ENCODE results near the gene HDGFL2. TPM values are rescaled to one million over a fixed set of nuclear protein-coding genes. Genes with fewer than 3 reads are reported as not detected.
A peak's percentile ranks its signal among the peaks of the same experiment; 100 is the strongest.

The HDGFL2 gene
- polyA plus RNA-seq, 3 donors = 54.9 to 90.9 (median 85.5) TPM

DNA sequence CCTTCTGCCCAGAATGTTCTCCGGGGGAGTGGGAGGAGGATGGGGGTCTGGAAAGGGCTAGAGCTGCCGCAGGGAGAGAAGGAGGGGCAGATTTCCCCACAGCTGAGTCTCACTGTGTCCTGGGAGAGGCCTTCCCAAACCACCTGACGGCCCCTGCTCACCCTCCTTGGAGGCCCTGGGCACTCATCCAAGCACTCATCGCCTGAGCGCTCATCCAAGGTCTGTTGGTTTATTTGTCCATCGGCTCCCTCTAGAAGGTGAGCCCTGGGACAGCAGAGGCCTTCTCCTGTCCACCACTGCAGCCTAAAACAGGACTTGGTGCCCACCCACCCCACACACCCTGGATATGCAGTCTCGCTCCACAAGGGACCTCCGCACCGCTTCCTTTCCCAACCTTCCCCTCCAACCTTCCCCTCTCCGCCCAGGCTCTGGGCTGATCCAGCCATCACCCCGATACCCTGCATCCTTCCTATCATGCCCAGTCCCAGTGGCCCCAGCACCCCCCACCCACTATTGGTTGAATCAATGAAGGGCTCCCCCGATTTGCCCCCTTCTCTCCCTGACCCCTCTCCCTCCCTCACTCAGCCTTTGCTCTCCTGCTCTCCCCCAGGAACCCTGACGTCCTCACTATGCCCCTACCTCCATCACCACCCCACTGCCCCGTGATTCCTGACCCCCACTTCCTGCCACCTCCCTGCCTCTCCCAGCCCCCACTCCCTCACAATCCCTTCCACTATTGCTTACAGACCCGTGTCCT, 16.2 kb upstream of the HDGFL2 start:
- peak in 7 of 11 donors; percentile 33 to 75 (median 73) for DNase-seq (ENCODE audit: extremely low read depth in 1 of 11, low read depth in 9 of 11, low spot score in 4 of 11)

DNA sequence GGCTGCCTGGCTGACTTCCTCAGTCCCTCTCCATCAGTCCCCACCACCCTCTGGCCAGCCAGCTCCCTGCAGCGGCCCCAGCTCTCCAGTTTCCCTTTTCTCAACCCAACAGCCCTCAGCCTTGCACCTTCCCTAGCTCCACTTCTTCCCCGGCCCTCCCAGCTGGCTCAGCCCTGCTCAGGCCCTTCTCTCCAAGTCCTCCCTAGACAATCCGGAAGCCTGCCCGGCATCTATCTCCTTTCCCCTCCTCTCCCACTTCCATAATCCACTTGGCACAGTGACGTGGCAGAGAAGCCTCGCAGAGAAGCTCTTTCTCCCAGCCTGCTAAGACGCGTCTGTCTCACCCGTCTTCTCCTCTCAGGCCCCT, 15.6 kb upstream of the HDGFL2 start:
- peak in 2 of 11 donors; percentile 20 to 33 for DNase-seq (ENCODE audit: extremely low read depth in 1 of 11, low read depth in 9 of 11, low spot score in 4 of 11)

DNA sequence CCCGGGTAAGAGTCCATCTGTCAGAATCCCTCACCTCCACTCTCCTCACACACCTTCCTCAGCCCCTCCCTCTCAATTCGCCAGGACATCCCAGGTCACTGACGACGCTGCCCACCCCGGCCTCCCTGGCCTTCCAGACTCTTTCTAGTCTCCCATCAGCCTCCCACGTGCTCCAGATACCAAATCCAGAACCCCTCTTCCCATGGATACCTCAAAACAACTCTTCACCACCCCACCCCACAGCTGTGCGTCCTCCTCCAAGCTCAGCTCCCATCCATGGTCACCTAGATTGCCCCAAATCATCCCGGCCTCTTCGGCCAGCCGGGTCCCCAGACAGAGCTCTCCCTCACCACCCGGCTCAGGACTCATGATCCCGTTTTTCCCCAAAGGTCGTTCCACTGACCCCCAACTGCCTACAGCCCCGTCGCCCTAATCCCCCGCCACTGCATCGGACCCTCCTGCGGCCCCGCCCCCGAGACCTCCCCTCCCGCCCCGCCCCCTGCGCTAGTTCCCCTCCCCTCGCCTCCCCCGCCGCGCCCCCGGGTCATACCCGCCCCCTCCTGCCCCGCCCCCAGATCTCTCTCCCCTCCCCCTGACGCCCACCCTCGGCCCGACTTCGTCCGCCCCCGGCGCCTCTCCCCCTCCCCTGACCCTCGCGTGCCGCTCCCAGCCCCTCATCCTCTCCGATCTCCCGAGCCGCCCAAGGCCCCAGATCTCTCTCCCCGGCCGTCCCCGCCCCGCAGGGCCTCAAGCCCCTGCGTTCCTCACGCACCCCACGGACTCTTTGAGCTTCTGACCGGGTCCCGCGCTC, 15.0 kb upstream of the HDGFL2 start:
- peak in 6 of 11 donors; percentile 40 to 71 (median 50) for DNase-seq (ENCODE audit: extremely low read depth in 1 of 11, low read depth in 9 of 11, low spot score in 4 of 11)

DNA sequence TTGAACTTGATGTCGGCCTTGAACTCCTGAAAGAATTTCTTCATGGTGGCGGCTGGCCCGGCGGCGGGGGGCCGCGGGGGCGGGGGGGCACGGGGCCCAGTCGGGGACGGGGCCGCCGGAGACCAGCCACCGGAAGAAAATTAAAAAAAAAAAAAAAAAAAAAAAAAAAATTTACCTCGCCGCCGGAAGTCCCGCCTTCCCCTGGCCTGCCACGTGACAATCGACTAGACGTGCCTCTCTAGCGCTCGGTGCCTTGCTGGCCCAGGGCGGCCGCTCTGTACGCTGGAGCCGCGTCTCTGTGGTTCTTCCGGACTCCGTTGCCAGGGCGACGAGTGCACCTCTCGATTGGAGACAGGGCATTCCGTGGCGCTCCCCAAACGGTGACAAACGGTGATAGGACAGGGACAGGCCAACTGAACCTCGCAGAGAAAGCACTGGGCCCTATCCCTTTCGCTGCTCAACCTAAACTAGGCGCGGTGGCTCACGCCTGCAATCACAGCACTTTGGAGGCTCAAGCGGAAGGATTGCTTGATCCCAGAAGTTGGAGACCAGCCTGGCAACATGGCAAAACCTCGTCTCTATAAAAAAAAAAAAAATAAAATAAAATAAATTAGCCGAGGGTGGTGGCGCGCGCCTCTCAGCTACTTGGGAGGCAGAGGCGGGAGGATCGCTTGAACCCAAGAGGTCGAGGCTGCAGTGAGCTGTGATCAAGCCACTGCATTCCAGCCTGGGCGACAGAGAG, 14.3 kb upstream of the HDGFL2 start, which contains the start of gene UBXN6:
Gene UBXN6, minus strand, starts transcription at position 141 of the 742 bp plus-strand sequence. Its CDS starts 97 bp downstream, at position 44.
- peak; percentile 85 to 97 (median 95) for DNase-seq (ENCODE audit: extremely low read depth in 1 of 11, low read depth in 9 of 11, low spot score in 4 of 11)

DNA sequence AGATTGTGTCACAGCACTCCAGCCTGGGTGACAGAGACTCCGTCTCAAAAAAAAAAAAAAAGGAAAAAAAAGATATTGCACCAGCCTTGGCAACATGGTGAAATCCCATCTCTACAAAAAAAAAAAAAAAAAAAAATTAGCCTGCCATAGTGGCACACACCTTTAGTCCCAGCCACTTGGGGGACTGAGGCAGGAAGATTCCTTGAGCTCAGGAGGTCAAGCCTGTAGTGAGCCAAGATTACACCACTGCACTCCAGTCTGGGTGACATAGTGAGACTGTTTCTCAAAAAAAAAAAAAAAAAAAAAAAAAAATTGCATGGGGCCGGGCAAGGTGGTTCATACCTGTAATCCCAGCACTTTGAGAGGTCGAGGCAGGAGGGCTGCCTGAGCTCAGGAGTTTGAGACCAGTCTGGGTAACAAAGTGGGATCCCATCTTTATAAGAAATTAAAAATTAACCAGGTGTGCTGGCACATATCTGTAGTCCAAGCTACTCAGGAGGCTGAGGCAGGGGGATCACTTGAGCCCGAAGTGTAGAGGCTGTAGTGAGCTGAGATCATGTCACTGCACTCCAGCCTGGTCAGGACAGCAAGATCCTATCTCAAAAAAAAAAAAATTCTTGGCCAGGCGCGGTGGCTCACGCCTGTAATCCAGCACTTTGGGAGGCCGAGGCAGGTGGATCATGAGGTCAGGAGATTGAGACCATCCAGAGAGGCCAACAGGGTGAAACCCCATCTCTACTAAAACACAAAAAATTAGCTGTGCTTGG, 7.1 kb upstream of the HDGFL2 start:
- DNase-seq (ENCODE audit: extremely low read depth in 1 of 11, low read depth in 9 of 11, low spot score in 4 of 11) = no peak

DNA sequence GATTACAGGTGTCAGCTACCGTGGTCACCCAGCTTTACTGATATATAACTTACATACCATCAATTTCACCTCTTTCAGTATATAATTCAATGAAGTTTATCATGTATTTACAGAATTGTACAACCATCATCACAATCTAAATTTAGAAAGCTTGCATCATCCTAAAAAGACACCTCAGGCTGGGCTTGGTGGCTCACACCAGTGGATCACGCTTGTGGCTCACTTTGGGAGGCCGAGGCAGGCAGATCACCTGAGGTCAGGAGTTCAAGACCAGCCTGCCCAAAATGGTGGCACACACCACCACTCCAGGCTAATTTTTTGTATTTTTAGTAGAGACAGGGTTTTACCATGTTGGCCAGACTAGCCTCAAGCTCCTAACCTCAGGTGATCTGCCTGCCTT, 4.3 kb upstream of the HDGFL2 start:
- no peak for DNase-seq (ENCODE audit: extremely low read depth in 1 of 11, low read depth in 9 of 11, low spot score in 4 of 11)

DNA sequence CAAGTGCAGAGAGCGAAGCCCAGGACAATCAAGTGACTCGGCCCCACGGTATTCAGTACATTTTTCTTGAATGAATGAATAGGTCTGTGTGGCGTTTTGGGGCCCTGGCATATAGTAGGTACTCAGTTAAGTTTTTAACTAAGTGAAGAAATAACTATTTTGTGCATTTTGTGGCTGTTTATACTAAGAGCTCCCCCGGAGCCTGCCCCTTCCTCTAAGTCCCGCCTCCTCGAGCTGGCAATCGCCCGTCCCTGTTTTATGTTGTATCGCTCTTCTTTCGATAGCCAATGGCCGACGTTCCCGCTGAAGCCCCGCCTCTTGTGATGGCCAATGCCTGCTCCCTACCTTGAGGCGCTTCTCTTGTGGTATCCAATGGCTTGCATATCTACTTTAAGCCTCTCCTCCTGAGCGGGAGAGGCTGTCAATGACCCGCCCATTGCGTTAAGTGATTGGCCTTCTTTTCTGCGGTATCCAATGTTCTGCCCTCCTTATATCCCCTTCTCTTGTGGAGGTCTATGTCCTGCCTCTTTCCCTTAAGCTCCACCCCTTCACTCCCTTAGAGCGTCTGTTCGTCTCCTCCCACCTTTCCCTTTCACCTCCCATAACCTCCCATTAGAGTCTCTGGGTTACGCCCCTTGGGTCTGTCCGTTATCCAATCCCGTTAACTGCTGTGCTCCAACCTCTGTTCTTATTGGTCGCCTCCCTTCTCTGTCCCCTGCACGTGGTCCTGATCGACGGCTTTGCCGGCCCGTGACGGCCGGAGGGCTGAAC, 509 bp upstream of the HDGFL2 start:
- peak; percentile 99 to 100 (median 100) for DNase-seq (ENCODE audit: extremely low read depth in 1 of 11, low read depth in 9 of 11, low spot score in 4 of 11)

DNA sequence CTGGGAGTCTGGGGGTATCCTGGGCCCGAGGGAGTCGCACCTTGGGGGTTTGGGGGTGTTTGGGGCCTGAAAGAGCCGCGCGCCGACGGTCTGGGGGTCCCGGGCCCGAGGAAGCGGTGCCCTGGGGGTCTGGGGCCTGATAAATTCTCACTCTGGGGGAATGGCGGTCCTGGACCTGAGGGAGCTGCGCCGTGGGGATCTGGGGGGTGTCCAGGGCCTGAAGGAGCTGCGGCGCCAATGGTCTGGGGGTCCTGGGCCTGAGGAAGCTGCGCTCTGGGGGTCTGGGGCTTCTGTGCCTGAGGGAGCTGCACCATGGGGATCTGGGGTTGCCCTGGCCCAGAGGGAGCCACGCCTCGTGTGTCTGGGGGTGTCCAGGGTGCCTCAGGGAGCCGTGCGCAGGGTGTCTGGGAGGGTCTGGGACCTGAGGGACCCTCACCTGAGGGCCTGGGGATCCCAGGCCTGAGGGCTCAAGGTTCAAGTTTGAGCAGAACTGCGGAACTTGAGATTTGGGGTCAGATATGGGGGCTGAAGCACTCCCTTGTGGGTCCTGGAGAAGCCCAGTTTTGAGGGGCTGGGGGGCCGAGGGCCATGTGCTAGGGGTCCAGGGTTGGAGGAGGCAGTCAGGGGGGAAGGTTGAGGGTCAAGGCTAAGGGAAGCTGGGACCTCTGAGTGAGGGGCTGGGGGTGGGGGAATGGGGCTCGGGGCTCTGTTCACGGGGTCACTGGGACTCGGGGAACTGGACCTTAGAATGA, 1.1 kb downstream of the HDGFL2 start:
- DNase-seq (ENCODE audit: extremely low read depth in 1 of 11, low read depth in 9 of 11, low spot score in 4 of 11) = no peak

DNA sequence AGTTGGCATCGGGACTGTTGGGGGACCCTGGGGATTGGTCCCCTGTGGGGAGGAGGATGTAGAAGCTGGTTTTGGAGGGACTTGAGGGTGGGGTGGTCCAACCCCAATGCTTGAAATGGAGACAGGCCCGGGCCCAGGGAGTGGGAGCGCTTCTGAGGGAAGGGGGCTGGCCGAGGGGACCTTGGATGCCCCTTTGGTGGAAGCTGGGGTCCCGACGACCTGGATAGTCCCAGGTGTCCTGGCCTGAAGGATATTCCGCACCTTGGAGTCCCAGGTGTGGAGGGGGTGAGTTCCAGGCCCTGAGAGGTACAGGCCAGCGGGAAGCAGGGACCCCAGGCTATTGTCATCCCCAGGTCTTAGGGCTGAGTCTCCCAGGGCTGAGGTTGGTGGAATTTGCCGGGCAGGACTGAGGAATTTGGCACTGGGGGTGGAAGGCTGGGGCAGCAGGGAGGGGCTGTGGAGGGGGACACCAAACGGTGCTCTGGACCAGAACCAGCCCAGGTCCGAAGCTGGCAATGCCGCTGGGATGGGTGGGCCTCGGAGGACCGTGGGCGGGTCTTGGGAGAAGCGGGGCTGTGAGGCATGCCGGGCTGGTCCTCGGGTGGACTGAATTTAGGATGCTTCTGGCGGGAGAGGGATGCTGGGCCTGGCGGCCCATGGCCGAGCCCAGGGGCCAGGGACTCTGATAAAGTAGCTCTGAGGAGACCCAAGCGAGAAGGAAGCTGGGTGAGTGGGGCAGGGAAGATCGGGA, 1.8 kb downstream of the HDGFL2 start:
- no peak for DNase-seq (ENCODE audit: extremely low read depth in 1 of 11, low read depth in 9 of 11, low spot score in 4 of 11)

DNA sequence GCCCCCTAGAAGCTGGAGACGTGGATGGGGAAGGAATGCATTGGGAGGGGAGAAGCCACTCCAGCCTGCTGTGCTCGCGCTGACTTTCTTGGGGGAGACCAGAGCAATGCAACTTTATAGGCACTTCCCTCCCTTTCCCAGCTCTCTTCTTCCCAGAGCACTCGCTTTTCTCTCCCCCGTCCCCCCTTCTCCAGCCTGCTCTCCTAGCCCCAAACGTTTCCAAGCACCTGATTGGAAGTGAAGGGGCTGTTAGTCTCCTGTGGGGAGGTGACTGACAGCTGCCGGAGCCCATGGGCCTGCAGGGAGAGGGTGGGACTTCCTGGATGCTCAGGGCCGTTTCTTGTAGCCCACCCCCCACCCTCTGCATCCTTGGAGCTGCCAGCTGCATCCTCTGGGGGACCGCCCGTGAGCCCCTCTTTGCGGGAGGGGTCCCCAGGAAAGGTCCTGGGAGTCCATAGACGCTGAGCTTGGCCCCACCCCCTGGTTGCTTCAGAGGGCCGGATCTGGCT, 2.5 kb downstream of the HDGFL2 start:
- peak in 7 of 11 donors; percentile 43 to 62 (median 53) for DNase-seq (ENCODE audit: extremely low read depth in 1 of 11, low read depth in 9 of 11, low spot score in 4 of 11)

DNA sequence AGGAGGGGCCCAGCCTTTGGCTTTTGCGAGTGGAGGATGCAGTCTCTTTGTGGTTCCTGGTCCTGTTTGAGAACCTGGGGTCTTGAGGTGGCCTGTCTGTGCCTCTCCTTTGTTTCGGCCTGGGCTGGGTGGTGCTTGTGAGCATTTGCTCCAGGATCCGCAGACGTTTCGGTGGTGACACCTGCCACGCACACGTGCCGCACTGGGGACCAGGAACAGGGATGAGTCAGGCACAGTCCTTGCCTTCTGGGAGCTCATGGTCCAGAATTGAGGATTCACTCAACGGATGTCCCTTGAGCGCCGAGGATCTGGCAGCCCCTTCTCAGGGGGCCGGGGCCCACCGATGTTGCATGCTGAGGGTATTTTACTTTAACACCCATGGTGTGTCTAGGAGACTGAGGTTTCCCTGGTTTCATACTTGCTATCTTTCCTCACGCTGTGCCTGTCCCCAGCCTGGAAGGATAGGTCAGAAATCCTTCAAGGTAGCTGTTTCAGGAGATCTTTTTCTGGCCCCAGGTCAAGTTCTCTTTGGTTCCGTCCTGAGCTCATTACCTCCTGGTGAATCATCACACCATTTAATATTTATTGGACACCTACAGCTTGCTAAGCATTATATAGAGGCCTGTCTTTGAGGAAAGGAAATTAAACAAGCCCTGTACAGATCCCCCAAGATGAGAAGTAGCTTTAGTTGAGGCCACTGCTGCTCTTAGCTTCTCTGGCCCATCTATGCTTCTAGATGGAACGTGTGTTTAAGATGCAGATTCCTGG, 5.1 kb downstream of the HDGFL2 start:
- no peak for DNase-seq (ENCODE audit: extremely low read depth in 1 of 11, low read depth in 9 of 11, low spot score in 4 of 11)

DNA sequence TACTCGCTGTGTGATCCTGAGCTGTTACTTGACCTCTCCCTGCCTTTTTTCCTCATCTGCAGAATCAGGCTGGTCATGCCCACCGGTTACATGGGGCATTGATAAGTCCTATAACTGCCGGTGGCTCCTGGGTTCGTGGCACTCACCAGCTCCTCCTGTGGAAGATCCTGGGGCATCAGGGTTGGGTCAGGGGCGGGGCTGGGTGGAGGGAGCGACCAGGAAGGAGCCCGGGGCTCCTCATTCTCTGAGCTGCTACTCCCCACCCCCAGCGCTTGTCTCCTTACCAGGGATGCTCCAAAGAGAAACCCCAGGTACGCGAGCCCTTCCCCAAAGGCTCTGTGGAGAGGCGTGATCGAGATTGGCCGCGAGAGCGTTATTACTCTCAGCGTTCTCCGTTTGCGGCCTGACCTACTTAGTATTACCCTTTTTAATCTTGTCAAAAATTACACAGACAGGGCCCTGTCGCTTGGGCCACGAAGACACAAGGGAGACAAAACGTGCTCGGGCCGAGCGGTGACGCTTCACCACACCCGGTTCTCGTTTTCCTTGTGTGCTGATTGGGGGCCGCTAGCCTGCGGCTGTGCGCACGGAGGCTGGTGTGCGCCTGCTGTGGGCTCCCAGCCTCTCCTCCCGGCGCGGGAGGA, 10.7 kb downstream of the HDGFL2 start:
- no peak for DNase-seq (ENCODE audit: extremely low read depth in 1 of 11, low read depth in 9 of 11, low spot score in 4 of 11)

DNA sequence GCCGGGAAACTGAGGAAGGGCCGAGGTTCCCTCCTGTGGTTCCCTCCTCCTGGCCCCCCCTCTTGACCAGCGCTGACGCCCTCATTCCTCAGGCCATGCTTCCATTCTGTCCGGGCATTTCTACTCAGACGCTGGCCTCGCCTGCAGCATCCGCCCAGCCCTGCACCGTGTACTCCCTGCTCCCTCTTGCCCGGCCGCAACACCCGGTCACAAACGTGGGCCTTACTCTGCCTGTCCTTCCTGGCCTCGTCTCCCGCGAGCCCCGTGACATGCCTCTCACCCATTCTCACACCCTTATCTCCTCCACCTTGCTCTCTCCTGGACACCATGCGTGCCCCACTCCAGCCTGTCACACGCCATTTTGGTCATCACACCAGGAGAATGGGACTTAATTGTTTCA, 11.3 kb downstream of the HDGFL2 start:
- no peak for DNase-seq (ENCODE audit: extremely low read depth in 1 of 11, low read depth in 9 of 11, low spot score in 4 of 11)

DNA sequence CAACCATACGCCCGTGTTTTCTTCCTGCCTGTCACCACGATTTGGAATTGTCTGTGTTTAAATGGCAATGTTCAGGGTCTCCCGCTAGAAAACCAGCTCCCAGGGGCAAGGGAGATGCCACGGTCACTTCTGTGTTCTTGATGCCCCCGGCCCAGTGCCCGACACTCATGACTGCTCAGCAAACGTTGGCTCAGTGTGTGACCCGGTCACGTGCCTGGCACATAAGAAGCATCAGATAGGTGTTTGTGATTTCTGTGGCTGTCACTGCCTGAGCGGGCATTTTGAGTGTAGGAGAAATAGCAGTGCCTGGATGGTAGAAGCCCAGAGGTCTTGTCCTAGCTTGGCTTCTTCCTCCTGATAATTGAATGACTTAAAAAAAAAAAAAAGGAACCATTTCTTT, 15.5 kb downstream of the HDGFL2 start:
- DNase-seq (ENCODE audit: extremely low read depth in 1 of 11, low read depth in 9 of 11, low spot score in 4 of 11) = no peak

DNA sequence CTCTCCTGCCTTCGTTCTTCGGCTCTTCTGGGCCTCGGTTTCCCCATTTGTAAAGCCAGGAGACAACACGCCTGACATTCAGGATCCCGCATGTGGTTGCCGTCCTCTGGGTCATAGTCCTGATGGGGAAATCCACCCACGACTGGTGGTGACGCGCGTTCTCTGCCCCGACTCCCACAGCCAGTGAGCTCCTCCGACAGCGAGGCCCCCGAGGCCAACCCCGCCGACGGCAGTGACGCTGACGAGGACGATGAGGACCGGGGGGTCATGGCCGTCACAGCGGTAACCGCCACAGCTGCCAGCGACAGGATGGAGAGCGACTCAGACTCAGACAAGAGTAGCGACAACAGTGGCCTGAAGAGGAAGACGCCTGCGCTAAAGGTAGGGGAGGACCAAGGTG, 16.4 kb downstream of the HDGFL2 start:
- DNase-seq (ENCODE audit: extremely low read depth in 1 of 11, low read depth in 9 of 11, low spot score in 4 of 11) = no peak

Measured in renal cortex interstitium (tissue), 11 donors.